ENCODE results near the gene CEP85. TPM values are rescaled to one million over a fixed set of nuclear protein-coding genes. Genes with fewer than 3 reads are reported as not detected.

The CEP85 gene
- total RNA-seq, 2 donors from 2014 or later: 2.8 to 4.0 TPM

DNA sequence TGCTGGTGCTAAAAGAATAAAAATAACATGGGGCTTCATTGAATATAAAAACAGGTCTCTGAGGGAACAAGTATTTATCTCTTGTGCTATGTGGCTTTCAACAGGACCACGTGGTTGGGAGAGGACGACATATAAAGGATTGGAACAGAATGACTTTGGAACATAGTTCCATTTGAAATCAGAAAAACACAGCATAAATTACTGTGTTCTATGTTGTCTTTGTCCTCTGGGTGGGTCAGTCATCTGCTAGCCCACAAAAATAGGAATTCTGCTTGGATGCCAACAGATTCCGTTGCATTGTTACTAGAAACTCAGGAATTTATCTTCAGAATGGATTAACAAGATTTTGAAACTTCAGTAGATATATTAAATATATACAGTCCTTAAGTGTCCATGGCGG is 5.9 kb downstream of the CEP85 start:
- H3K27ac ChIP-seq: no peak overlapping the region
- peaks cover 0 to 3% of the 10 kb centered on the region in 2 donors for H3K4me1 ChIP-seq (ENCODE audit: control insufficient read depth in 1 of 2, low read depth in 2 of 2)
- no peaks in the 10 kb centered on the region for H3K27me3 ChIP-seq (replicated peaks; ENCODE audit: insufficient read depth)
- DNase-seq (ENCODE audit: low spot score) (no peak), ATAC-seq (ENCODE audit: insufficient number of reproducible peaks, low FRiP score, low read depth) (no peak)
- TF ChIP-seq, protein P1, sequence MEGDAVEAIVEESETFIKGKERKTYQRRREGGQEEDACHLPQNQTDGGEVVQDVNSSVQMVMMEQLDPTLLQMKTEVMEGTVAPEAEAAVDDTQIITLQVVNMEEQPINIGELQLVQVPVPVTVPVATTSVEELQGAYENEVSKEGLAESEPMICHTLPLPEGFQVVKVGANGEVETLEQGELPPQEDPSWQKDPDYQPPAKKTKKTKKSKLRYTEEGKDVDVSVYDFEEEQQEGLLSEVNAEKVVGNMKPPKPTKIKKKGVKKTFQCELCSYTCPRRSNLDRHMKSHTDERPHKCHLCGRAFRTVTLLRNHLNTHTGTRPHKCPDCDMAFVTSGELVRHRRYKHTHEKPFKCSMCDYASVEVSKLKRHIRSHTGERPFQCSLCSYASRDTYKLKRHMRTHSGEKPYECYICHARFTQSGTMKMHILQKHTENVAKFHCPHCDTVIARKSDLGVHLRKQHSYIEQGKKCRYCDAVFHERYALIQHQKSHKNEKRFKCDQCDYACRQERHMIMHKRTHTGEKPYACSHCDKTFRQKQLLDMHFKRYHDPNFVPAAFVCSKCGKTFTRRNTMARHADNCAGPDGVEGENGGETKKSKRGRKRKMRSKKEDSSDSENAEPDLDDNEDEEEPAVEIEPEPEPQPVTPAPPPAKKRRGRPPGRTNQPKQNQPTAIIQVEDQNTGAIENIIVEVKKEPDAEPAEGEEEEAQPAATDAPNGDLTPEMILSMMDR (IDR thresholded peaks at IDR 0.05): no peak
- H3K36me3 ChIP-seq: no peaks in the 10 kb centered on the region
- no peak overlapping the region for H3K4me3 ChIP-seq
- no peaks in the 10 kb centered on the region for H3K9me3 ChIP-seq

DNA sequence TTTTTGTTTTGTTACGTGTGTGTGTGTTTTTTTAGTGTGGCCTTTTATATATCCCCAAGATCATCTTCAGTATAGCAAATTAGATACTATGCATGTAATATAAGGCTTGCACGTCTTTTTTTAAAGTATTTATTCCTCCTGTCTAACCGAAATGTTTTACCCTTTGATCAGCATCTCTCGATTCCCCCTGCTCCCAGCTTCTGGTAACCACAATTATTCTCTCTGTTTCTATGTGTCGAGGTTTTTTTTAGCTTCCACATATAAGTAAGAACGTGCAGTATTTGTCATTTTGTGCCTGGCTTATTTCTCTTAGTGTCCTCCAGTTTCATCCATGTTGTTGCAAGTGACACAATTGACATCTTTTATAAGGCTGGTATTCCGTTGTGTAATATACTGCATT is 18.7 kb downstream of the CEP85 start:
- Histone ChIP-seq H3K27me3 (replicated peaks; ENCODE audit: insufficient read depth) (no peaks in the 10 kb centered on the region), H3K9me3 (no peaks in the 10 kb centered on the region), H3K4me3 (no peak overlapping the region), H3K36me3 (no peaks in the 10 kb centered on the region), H3K4me1 (ENCODE audit: control insufficient read depth in 1 of 2, low read depth in 2 of 2) (no peaks in the 10 kb centered on the region), H3K27ac (no peak overlapping the region)
- TF ChIP-seq, protein P1 (IDR thresholded peaks at IDR 0.05): no peak
- DNase-seq (ENCODE audit: low spot score) (no peak), ATAC-seq (ENCODE audit: insufficient number of reproducible peaks, low FRiP score, low read depth) (no peak)

DNA sequence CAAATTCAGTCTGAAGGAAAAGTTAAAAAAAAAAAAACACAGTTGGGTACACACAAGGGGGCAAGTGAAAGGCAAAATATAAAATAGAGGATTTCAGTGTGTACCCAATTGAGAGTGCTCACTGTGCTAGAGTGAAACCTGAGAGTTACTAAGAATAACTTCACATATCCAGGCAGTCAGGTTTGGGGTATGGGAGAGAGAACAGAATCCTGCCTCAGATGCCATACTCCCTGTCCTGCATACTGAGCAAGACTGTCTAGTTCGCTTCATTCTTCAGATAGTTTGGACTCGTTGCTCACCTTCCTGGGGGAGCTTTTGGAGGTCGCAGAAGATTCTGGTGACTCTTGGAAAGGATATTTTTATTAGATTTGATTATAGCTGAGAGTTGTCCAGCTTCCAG is 20.4 kb downstream of the CEP85 start:
- TF ChIP-seq, protein P1 (IDR thresholded peaks at IDR 0.05): no peak
- no peak overlapping the region for H3K27ac ChIP-seq
- H3K9me3 ChIP-seq: no peaks in the 10 kb centered on the region
- ATAC-seq (ENCODE audit: insufficient number of reproducible peaks, low FRiP score, low read depth): no peak
- no peak for DNase-seq (ENCODE audit: low spot score)
- no peaks in the 10 kb centered on the region for H3K27me3 ChIP-seq (replicated peaks; ENCODE audit: insufficient read depth)
- no peaks in the 10 kb centered on the region for H3K36me3 ChIP-seq
- H3K4me3 ChIP-seq: no peak overlapping the region
- H3K4me1 ChIP-seq (ENCODE audit: control insufficient read depth in 1 of 2, low read depth in 2 of 2): no peaks in the 10 kb centered on the region

DNA sequence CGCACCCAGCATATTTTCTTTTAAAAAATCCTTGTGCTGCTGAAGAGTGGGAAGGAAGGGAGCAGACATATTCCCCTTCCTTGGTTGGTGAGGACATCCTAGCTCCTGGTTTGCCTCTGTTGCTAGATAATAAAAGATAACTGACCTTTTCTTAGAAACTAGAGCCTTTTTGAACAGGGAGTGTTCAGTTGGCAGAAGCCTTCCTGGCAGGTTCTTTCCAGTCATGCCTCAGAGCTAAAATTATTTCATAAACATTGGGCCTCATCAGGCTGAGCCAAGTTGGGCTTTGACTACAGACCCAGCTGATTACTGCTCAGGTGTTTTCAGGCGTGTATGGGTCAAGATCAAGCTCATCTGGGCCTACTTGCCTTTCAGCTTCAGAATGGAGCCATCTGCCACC is 23.2 kb downstream of the CEP85 start:
- H3K36me3 ChIP-seq: no peaks in the 10 kb centered on the region
- H3K9me3 ChIP-seq: no peaks in the 10 kb centered on the region

DNA sequence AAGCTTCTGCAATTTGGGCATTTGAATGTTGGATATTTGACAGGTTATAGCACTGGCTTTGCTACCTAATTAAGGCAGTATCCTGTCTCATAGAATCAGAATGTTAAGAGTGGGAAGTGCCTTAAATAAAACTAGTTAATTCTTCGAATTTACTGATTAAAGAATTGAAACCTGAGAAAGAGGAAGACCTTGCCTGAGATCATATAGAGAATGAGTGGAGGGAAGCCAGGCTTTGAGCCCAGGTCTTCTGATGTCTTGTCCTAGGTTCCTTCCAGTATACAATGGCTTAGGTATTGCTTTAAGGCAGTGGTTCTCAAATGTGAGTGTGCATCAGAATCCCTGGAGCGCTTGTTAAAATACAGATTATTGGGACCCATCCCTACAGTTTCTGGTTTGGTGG is 25.0 kb downstream of the CEP85 start:
- DNase-seq (ENCODE audit: low spot score): no peak
- no peak for ATAC-seq (ENCODE audit: insufficient number of reproducible peaks, low FRiP score, low read depth)
- Histone ChIP-seq H3K4me1 (ENCODE audit: control insufficient read depth in 1 of 2, low read depth in 2 of 2) (no peaks in the 10 kb centered on the region), H3K27ac (no peak overlapping the region), H3K27me3 (replicated peaks; ENCODE audit: insufficient read depth) (no peaks in the 10 kb centered on the region), H3K9me3 (no peaks in the 10 kb centered on the region), H3K36me3 (no peaks in the 10 kb centered on the region), H3K4me3 (no peak overlapping the region)
- TF ChIP-seq, protein P1 (IDR thresholded peaks at IDR 0.05): no peak

More for the DNA sequence above, 23.2 kb downstream of the CEP85 start:
- Histone ChIP-seq H3K4me3 (no peak overlapping the region), H3K27me3 (replicated peaks; ENCODE audit: insufficient read depth) (no peaks in the 10 kb centered on the region), H3K27ac (no peak overlapping the region), H3K4me1 (ENCODE audit: control insufficient read depth in 1 of 2, low read depth in 2 of 2) (no peaks in the 10 kb centered on the region)
- DNase-seq (ENCODE audit: low spot score): no peak
- TF ChIP-seq, protein P1 (IDR thresholded peaks at IDR 0.05): no peak
- no peak for ATAC-seq (ENCODE audit: insufficient number of reproducible peaks, low FRiP score, low read depth)

Measured in thoracic aorta (tissue), 2 donors.